GM12878 (cell line): ENCODE measurements around the gene SNX12. TPM values are rescaled to one million over a fixed set of nuclear protein-coding genes. Genes with fewer than 3 reads are reported as not detected.

Experiments
- CEBPB ChIP-seq, 2 experiments: fragments of 150-350 bp in 1 of 2; IDR thresholded peaks; 2 replicates each; pipeline ENCODE4 v1.6.1; 2012 to 2014; ENCODE audit warnings: low read depth in 2 of 2, low read length in 2 of 2, borderline replicate concordance in 1 of 2, inconsistent platforms in 1 of 2
- CHD2 ChIP-seq: IDR thresholded peaks from 2 replicates; pipeline ENCODE4 v1.6.1; 2011; ENCODE audit warnings: low read depth, low read length, improper control_type of control experiment, borderline replicate concordance
- CREB1 ChIP-seq: IDR thresholded peaks from 2 replicates; pipeline ENCODE4 v1.6.1; 2012; ENCODE audit warnings: low read depth, mild to moderate bottlenecking, inconsistent platforms
- DPF2 ChIP-seq: fragments of 450-650 bp; IDR thresholded peaks from 2 replicates; pipeline ENCODE4 v1.6.1; 2017; ENCODE audit warnings: mild to moderate bottlenecking
- HCFC1 ChIP-seq: fragments of 150-350 bp; IDR thresholded peaks from 2 replicates; pipeline ENCODE4 v1.6.1; 2014; ENCODE audit warnings: low read length
- IKZF2 ChIP-seq, 2 experiments: fragments of 450-650 bp; IDR thresholded peaks; 2 replicates each; pipeline ENCODE4 v1.6.1; 2017; ENCODE audit warnings: mild to moderate bottlenecking in 2 of 2, moderate library complexity in 2 of 2
- KAT2A ChIP-seq: conservative IDR thresholded peaks from 2 replicates; pipeline ENCODE4 v1.6.1; 2011; ENCODE audit warnings: low read depth, low read length; ENCODE audit not compliant: control insufficient read depth
- MEF2B ChIP-seq: fragments of 450-650 bp; IDR thresholded peaks from 2 replicates; pipeline ENCODE4 v1.6.1; 2018; ENCODE audit warnings: mild to moderate bottlenecking, moderate library complexity; ENCODE audit not compliant: partially characterized antibody, poor library complexity, severe bottlenecking
- NR2F1 ChIP-seq: fragments of 450-650 bp; conservative IDR thresholded peaks from 2 replicates; pipeline ENCODE4 v1.6.1; 2017; ENCODE audit warnings: mild to moderate bottlenecking
- RAD21 ChIP-seq: IDR thresholded peaks from 2 replicates; pipeline ENCODE4 v1.6.1; 2011; ENCODE audit warnings: mild to moderate bottlenecking, low read depth, low read length, moderate library complexity; ENCODE audit not compliant: insufficient read depth
- SMARCA5 ChIP-seq: fragments of 450-650 bp; IDR thresholded peaks from 2 replicates; pipeline ENCODE4 v1.6.1; 2017; ENCODE audit warnings: mild to moderate bottlenecking
- SMC3 ChIP-seq: IDR thresholded peaks from 2 replicates; pipeline ENCODE4 v1.6.1; 2011; ENCODE audit warnings: low read length, improper control_type of control experiment, borderline replicate concordance
- polyA plus RNA-seq, 11 experiments: library from polyadenylated mRNA; depleted of rRNA in 4 of 11; unstranded in 6 of 11; stranded (reverse) in 5 of 11; fragments of >200 nt; fragmentation: Nextera tagmentation in 4 of 11; fragmentation: Illumina TruSeq in 1 of 11; extraction: Ambion mirVana in 4 of 11; extraction: Trizol in 1 of 11; gene quantifications; 1 replicate in 1 of 11; 2 replicates in 10 of 11; pipeline versions ENCODE4 v1.2.1 to v1.2.3, GENCODE V29; 2011 to 2016; ENCODE audit warnings: inconsistent platforms in 2 of 11, missing spikeins in 2 of 11, low read depth in 1 of 11
- total RNA-seq, 4 experiments: library from RNA; depleted of rRNA in 3 of 4; stranded (reverse); fragments of >200 nt in 3 of 4; fragmentation: Illumina TruSeq in 1 of 4; extraction: Trizol in 1 of 4; gene quantifications; 2 replicates each; pipeline versions ENCODE4 v1.2.1 to v1.2.3, GENCODE V29; 2013 to 2021
- TF ChIP-seq, protein P1 (sequence below): fragments of 450-650 bp; IDR thresholded peaks from 2 replicates; pipeline ENCODE4 v1.6.1; 2017; ENCODE audit warnings: low read depth, mild to moderate bottlenecking, moderate library complexity
- TF ChIP-seq, protein P2 (sequence below): IDR thresholded peaks from 2 replicates; pipeline ENCODE4 v1.6.1; 2012; ENCODE audit warnings: mild to moderate bottlenecking, low read depth, low read length
- TF ChIP-seq, protein P3 (sequence below): fragments of 150-350 bp; IDR thresholded peaks from 2 replicates; pipeline ENCODE4 v1.6.1; 2014; ENCODE audit warnings: mild to moderate bottlenecking, low read depth, low read length
- TF ChIP-seq, protein P4 (sequence below): fragments of 450-650 bp; IDR thresholded peaks from 2 replicates; pipeline ENCODE4 v1.6.1; 2016; ENCODE audit warnings: mild to moderate bottlenecking
- TF ChIP-seq, protein P5 (sequence below): IDR thresholded peaks from 2 replicates; pipeline ENCODE4 v1.6.1; 2011; ENCODE audit warnings: low read depth, mild to moderate bottlenecking, low read length, moderate library complexity, borderline replicate concordance; ENCODE audit errors: extremely low read depth
- TF ChIP-seq, protein P6 (sequence below): IDR thresholded peaks from 2 replicates; pipeline ENCODE4 v1.6.1; 2011; ENCODE audit warnings: borderline replicate concordance, low read depth, mild to moderate bottlenecking, moderate library complexity, mixed read lengths, low read length; ENCODE audit not compliant: insufficient read depth; ENCODE audit errors: extremely low read length

The SNX12 gene
- total and polyA plus RNA-seq, 10 of the 15 experiments (the other 5 are each of a cell fraction or from before 2014, with no cell fraction given): 4.4 to 50.4 (median 34.2) TPM

DNA sequence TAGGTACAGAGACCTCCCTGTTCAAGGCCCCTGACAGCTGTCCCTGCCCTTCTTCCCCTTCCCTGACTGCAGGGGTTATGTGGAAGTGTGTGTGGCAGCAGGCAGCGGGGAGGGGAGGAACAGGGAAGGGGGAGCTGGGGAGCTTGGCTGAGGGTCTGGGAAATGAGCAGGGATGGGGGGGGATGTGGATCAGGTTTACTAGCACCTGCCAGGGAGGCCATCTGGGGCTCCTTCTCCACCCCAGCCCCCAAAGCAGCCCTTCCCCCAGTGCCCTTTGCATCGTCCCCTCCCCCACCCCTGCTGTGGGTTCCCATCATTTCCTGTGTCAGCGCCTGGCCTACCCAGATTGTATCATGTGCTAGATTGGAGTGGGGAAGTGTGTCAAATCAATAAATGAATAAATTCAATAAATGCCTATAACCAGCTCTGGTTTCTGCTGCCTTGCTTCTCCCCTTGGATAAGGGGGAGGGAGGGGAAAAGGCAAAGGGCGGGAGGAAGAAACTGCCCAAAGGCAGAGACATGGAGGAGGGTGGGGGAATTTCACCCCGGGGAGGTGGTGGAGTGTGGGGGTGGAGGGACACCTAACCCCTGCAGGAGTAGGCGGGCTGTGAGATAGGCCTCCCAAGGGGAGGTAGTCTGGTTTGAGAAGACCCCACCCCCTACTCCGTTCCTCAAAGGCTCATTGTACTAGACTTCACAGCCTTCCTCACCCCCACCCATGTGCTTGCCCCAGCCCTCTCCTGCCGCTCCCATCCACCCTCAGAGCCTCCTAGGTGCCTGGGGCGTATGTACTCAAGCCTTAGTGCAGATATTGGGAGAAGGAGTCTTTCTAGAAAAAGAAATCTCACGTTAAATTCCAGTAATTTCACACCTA is 35.2 kb upstream of the SNX12 start (continued):
- TF ChIP-seq, protein P1, sequence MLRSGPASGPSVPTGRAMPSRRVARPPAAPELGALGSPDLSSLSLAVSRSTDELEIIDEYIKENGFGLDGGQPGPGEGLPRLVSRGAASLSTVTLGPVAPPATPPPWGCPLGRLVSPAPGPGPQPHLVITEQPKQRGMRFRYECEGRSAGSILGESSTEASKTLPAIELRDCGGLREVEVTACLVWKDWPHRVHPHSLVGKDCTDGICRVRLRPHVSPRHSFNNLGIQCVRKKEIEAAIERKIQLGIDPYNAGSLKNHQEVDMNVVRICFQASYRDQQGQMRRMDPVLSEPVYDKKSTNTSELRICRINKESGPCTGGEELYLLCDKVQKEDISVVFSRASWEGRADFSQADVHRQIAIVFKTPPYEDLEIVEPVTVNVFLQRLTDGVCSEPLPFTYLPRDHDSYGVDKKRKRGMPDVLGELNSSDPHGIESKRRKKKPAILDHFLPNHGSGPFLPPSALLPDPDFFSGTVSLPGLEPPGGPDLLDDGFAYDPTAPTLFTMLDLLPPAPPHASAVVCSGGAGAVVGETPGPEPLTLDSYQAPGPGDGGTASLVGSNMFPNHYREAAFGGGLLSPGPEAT: peak; percentile 70
- TF ChIP-seq NR2F1: 0 out of 2 replicates have a peak, but pooled peaks have one; percentile 19
- TF ChIP-seq, protein P2, sequence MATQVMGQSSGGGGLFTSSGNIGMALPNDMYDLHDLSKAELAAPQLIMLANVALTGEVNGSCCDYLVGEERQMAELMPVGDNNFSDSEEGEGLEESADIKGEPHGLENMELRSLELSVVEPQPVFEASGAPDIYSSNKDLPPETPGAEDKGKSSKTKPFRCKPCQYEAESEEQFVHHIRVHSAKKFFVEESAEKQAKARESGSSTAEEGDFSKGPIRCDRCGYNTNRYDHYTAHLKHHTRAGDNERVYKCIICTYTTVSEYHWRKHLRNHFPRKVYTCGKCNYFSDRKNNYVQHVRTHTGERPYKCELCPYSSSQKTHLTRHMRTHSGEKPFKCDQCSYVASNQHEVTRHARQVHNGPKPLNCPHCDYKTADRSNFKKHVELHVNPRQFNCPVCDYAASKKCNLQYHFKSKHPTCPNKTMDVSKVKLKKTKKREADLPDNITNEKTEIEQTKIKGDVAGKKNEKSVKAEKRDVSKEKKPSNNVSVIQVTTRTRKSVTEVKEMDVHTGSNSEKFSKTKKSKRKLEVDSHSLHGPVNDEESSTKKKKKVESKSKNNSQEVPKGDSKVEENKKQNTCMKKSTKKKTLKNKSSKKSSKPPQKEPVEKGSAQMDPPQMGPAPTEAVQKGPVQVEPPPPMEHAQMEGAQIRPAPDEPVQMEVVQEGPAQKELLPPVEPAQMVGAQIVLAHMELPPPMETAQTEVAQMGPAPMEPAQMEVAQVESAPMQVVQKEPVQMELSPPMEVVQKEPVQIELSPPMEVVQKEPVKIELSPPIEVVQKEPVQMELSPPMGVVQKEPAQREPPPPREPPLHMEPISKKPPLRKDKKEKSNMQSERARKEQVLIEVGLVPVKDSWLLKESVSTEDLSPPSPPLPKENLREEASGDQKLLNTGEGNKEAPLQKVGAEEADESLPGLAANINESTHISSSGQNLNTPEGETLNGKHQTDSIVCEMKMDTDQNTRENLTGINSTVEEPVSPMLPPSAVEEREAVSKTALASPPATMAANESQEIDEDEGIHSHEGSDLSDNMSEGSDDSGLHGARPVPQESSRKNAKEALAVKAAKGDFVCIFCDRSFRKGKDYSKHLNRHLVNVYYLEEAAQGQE: no peak
- no peak for TF ChIP-seq HCFC1
- no peak for TF ChIP-seq CEBPB (IDR thresholded peaks at IDR 0.05; ENCODE audit: borderline replicate concordance in 1 of 2, low read depth in 2 of 2, low read length in 2 of 2)
- peak; percentile 89 for TF ChIP-seq CHD2
- no peak for TF ChIP-seq SMARCA5
- no peak for TF ChIP-seq DPF2
- TF ChIP-seq KAT2A: no peak
- TF ChIP-seq CREB1: no peak
- TF ChIP-seq, protein P3, sequence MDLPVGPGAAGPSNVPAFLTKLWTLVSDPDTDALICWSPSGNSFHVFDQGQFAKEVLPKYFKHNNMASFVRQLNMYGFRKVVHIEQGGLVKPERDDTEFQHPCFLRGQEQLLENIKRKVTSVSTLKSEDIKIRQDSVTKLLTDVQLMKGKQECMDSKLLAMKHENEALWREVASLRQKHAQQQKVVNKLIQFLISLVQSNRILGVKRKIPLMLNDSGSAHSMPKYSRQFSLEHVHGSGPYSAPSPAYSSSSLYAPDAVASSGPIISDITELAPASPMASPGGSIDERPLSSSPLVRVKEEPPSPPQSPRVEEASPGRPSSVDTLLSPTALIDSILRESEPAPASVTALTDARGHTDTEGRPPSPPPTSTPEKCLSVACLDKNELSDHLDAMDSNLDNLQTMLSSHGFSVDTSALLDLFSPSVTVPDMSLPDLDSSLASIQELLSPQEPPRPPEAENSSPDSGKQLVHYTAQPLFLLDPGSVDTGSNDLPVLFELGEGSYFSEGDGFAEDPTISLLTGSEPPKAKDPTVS: no peak
- TF ChIP-seq IKZF2 (IDR thresholded peaks at IDR 0.05): peak; percentile 49 to 70; a peak in 3 of 4 replicates
- TF ChIP-seq, protein P4, sequence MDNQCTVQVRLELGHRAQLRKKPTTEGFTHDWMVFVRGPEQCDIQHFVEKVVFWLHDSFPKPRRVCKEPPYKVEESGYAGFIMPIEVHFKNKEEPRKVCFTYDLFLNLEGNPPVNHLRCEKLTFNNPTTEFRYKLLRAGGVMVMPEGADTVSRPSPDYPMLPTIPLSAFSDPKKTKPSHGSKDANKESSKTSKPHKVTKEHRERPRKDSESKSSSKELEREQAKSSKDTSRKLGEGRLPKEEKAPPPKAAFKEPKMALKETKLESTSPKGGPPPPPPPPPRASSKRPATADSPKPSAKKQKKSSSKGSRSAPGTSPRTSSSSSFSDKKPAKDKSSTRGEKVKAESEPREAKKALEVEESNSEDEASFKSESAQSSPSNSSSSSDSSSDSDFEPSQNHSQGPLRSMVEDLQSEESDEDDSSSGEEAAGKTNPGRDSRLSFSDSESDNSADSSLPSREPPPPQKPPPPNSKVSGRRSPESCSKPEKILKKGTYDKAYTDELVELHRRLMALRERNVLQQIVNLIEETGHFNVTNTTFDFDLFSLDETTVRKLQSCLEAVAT: peak; percentile 20; the same call in 1 of the 2 replicates
- TF ChIP-seq, protein P5, sequence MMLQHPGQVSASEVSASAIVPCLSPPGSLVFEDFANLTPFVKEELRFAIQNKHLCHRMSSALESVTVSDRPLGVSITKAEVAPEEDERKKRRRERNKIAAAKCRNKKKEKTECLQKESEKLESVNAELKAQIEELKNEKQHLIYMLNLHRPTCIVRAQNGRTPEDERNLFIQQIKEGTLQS: no peak
- TF ChIP-seq SMC3: no peak
- peak; percentile 69 for TF ChIP-seq MEF2B
- TF ChIP-seq, protein P6, sequence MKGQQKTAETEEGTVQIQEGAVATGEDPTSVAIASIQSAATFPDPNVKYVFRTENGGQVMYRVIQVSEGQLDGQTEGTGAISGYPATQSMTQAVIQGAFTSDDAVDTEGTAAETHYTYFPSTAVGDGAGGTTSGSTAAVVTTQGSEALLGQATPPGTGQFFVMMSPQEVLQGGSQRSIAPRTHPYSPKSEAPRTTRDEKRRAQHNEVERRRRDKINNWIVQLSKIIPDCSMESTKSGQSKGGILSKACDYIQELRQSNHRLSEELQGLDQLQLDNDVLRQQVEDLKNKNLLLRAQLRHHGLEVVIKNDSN: no peak
- no peak for TF ChIP-seq RAD21
